GM12875 (cell line): ENCODE measurements around the gene BLCAP.
"Not testable (repeated sequence)": the region's sequence is repeated elsewhere in the genome, so short reads cannot be mapped to it uniquely, and the experiment has no call there.

ENCODE experiments used
- H3K4me3 ChIP-seq: one replicate; pipeline ENCODE4 v1.5.1; 2011; ENCODE audit warnings: low read depth, low read length, control low read depth
- CTCF ChIP-seq: IDR thresholded peaks from 2 replicates; pipeline ENCODE4 v1.5.1; 2011; ENCODE audit warnings: low read depth, mild to moderate bottlenecking, control low read depth, inconsistent platforms, low read length, moderate library complexity, borderline replicate concordance; ENCODE audit not compliant: insufficient read depth

The BLCAP gene

DNA sequence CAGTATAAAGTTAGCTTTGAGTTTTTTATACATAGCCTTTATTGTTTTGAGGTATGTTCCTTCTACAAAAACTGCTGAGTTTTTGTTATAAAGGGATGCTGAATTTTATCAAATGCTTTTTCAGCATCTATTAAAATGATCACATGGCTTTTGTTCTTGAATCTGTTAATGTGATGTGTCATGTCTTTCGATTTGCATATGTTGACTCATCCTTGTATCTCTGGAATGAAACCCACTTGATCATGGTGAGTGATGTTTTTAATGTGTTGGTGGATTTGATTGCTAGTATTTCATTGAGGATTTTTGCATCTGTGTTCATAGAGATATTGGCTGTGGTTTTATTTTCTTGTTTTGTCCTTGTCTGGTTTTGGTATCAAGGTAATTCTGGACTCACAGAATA lies 24.7 kb upstream of the BLCAP start:
- TF ChIP-seq CTCF: no peak
- H3K4me3 ChIP-seq: no peak overlapping the region

DNA sequence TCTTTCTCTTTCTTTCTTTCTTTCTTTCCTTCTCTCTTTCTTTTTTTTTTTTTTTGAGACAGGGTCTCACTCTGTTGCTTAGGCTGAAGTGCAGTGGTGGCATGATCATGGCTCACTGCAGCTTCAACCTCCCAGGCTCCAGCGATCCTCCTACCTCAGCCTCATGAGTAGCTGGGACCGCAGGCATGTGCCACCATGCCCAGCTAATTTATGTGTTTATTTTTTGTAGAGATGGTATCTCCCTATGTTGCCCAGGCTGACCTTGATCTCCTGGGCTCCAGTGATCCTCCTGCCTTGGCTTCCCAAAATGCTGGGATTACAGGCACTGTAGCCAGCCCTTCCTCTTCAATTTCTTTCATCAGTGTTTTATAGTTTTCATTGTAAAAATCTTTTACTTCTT lies 24.0 kb upstream of the BLCAP start:
- not testable (repeated sequence) for H3K4me3 ChIP-seq

- H3K4me3 ChIP-seq: not testable (repeated sequence)
These were observed 22.6 kb upstream of the BLCAP start for GRCh38 chr20:37550101-37550920.

DNA sequence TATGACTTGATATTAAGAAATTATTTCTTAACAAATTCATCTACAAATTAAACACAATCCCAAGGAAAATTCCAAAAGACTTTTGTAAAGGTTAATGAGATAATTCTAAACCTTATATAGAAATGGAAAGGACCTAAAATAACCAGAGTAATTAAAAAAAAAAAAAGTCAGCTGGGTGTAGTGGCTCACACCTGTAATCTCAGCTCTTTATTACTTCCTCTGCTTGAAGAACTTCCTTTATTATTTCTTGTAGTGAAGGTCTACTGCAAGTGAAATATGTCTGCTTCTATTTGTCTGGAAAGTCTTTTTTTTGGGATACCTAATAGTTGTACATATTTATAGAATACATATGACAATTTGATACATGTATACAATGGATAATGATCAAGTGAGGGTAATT lies 20.2 kb upstream of the BLCAP start:
- no peak for TF ChIP-seq CTCF
- H3K4me3 ChIP-seq: no peak overlapping the region

DNA sequence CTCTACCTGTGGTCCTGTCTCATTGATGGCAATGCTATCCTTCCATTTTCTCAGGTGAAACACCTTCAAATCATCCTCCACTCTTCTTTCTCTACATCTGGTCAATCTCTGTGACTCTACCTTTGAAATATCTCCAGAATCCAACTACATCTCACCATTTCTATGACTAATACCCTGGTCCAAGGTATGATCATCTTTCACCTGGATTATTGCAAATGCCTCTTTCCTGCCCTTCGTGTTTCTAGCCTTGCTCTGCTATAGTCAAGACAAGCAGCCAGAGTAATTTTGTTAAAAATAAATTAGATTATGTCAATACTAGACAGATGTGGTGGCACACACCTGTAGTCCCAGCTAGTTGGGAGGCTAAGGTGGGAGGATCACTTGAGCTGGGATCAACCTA lies 17.8 kb upstream of the BLCAP start:
- no peak overlapping the region for H3K4me3 ChIP-seq
- TF ChIP-seq CTCF: no peak

DNA sequence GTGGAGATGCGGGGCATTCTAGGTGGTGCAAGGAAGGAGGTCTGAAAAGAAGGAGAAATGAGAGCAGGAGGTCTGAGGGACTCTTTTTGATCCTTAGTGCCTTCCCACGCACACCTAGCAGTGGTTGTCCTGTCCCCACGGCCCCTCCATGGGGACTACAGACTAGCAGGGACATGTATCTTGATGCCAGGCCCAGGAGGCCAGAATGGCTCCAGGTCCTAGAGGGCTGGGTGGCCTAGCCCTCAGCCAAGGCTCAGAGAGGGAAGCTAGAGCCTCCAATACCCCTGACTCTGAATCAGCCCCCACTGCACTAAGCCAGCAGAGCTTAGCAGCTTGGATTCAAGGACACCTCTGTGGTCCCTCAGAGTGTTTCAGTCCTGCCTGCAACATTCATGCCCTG lies 16.7 kb upstream of the BLCAP start:
- TF ChIP-seq CTCF: no peak

GRCh38 chr20:37543828-37544227 lies 16.2 kb upstream of the BLCAP start:
- H3K4me3 ChIP-seq: no peak overlapping the region
- peak; percentile 18; the same call in 1 of the 2 replicates for TF ChIP-seq CTCF

More for the DNA sequence above, 16.7 kb upstream of the BLCAP start:
- no peak overlapping the region for H3K4me3 ChIP-seq

DNA sequence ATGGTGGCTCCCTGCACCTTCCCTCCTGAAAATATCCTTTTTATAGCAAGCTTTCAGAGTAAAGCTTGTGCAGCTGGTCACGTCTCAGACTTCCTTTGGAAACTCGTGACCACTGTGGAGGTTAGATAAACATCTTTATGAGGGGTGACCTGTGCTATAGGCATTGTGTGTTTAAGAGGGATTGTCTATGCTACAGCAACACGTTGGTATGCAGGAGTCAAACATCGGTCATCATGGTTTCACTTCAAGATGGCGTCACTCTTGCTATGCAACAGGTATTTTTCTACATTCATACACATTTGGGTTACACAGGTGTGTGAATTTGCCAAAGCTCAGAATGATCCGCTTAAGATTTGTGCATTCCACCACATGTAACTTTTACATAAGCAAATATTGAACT lies 14.6 kb upstream of the BLCAP start:
- TF ChIP-seq CTCF: no peak
- no peak overlapping the region for H3K4me3 ChIP-seq
